GM21529 (cell line): Measurements from ENCODE around the gene TSR3.

Experiments used
- ATAC-seq: cut with Tn5 transposase; IDR thresholded peaks from one replicate; pipeline ENCODE4 v1.9.1; 2021; ENCODE audit not compliant: unreplicated experiment

TSR3 gene

GRCh38 chr16:1351582-1352362, at the start of gene TSR3, which contains the start of gene GNPTG:
TSS of gene TSR3 (minus strand) at chr16:1351878. CDS start at chr16:1351804, 74 bp downstream.
TSS of gene GNPTG (plus strand) at chr16:1351931. CDS start at chr16:1351966, 35 bp downstream.
- ATAC-seq, result peak; percentile 74

- no peak for ATAC-seq
Measured at GRCh38 chr16:1401061-1401757, 49.5 kb upstream of the TSR3 start.

DNA sequence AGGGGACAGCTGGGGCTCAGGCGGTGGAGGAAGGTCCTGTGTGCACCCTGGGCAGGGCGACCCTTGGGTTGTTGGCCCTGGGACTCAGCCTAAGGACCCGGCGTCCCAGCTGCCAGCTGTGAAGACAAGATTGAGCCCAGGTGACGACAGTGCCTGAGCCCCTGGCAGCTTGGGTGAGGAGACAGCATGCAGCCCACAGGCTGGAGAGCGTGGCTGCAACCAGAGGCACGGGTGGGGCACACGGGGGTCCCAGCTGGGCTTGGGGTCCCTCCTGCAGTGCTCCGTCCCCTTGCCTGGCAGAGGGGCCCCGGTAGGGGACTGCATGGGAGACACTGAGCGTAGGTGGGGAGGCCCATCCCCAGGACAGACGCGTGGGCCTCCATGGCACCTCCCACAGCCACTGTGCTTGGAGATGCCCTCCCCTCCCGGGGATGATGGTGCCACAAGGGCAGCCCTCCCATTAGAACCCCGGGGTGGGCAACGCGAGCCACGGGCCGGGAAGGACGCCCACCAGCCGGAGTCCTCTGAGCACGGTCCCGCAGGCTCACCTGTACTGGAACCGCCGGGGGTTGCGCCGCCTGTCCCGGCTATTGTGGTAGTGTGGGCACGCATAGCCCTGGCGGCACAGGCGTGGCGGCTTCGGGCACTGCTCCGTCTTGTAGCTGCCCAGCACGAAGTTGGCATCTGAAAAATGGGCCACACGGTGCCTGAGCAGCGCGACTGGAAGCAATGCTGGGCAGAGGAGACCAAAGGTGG, 47.3 kb upstream of the TSR3 start:
- ATAC-seq, result no peak

DNA sequence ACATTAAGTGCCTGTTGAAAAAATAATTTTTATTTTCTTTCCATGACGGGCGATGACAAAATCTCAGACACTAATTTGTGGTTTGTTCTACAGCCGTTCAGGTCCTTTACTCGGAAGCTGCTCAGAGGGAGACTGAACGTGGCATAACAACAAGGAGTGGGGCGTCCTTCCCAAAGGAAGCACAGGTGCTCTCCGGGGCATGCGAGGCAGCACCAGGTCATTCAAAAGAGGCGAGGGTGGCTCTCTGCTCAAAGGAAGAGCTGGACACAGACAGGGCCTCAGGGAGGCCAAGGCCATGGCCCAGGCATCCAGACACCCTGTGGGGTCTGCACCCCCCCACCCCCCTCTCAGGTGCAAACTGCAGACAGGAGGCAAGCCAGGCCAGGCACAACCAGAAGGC, 46.7 kb upstream of the TSR3 start:
- ATAC-seq, result no peak

GRCh38 chr16:1397779-1398178, 46.1 kb upstream of the TSR3 start:
- no peak for ATAC-seq

DNA sequence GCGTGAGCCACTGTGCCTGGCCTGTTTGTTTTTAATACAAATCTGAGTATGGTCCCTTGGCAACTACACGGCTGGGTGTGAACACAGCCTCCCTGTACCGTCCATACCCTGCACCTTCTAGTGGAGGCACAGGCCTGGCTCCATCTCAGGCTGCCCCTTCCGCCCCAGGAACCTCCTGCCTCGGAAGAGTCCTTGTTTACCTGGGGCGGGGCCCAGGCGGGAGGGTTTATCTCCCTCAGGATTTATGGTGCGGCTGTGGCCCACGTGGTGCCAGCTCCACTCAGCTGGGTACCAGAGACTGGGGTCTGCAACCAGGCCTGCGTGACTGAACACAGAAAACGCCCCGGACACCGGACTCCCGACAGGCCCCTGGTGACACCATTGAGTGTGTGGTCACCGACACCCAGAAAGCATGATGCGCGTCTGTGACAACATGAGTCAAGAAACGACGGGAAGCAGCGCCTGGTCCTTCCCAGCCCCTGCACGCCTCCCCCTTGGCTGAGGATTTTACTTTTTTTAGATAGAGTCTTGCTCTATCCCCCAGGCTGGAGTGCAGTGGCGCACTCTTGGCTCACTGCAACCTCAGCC, 43.9 kb upstream of the TSR3 start:
- ATAC-seq, result no peak

- no peak for ATAC-seq
Measured at GRCh38 chr16:1394367-1394951, 42.8 kb upstream of the TSR3 start.

GRCh38 chr16:1393613-1394176, 42.0 kb upstream of the TSR3 start:
- ATAC-seq, result no peak

- ATAC-seq, result no peak
Measured at GRCh38 chr16:1392826-1393225, 41.1 kb upstream of the TSR3 start.

DNA sequence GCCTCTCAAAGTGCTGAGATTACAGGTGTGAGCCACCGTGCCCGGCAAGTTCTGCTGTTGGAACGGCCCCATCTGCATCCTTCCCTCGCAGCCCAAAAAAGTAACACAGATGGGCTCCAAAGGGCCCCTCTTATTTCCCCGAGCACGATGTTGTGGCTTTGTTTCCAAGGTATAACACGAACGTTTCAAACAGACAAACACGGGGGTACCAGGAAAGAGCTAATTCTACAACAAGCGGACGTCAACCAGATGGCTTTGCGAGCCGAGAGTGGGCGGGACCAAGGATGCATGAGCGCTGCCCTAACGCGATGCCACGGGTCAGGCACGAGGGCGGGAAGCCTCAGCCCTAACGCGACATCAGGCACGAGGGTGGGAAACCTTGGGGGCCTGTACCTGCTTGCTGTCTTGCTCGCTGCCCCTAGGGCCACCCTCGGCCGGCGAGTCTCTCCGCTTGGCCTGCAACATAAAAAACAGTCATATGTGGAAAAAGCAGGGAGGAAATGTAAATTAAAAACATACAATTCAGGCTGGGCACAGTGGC, 38.6 kb upstream of the TSR3 start:
- ATAC-seq, result no peak

DNA sequence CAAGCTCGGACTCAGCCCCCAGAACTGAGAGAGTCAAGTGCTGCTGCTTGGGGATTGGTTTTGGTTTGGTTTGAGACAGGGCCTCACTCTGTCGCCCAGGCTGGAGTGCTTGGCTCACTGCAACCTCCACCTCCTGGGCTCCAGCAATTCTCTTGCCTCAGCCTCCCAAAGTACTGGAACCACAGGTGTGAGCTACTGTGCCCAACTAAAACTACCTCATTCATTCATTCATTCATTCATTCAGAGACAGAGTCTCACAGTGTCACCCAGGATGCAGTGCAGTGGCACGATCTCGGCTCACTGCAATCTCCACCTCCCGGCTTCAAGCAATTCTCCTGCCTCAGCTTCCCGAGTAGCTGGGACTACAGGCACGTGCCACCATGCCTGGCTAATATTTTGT, 38.1 kb upstream of the TSR3 start:
- no peak for ATAC-seq

- no peak for ATAC-seq
Measured at GRCh38 chr16:1387331-1387730, 35.7 kb upstream of the TSR3 start.

GRCh38 chr16:1385232-1385631, 33.6 kb upstream of the TSR3 start:
- ATAC-seq, result no peak

DNA sequence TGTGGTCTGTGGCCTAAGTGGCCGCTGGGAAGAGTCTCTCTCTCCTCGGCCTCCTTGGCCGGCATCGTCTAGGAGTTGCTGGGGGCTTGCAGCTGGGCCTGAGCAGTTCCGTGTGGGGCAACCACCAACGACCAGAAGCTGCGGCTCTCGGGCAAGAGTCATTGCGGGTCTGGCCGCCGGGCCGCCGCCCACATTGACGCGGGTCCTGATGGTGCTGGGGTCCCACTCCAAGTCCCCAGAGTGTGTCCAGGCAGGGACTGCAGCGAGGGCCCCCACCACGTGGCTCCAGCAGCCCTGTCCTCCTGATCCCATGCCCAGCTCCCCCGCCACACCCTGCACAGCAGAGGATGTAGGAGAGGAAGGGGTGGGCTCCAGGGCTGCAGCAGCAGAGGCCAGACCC, 31.9 kb upstream of the TSR3 start:
- ATAC-seq, result no peak

DNA sequence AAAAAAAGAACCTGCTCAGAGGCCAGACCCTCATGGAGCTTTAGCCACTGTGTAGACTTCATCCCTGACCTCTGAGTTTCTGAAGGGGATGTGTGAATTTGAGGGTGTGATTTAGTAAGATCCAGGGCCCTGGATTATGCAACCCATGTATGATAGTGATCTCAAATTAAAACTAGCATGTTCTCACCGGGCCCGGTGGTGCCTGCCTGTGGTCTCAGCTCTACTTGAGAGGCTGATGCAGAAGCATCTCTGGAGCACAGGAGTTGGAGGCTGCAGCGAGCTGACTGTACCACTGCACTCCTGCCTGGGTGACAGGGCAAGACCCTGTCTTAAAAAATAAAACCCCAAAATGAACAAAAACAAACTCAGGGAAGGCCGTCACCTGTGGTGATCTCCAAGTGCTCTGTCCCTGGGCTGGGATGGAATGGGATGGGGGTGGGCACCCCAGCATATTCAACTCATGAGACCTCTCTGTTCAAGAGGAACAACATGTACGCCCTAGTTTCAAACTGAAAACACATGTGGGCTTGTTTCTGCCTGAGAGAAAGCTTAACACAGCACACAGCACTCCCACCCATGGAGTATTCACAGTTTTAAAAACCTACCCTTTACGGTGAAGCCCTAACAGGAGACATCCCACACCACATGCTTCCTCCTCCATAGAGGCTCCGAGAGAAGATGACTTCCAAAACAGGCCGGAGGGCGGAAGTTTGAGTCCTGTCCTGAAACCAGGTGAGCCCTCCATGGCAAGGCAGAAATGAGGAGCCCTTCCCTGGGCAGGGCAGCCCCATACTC, 30.1 kb upstream of the TSR3 start:
- ATAC-seq, result no peak

- no peak for ATAC-seq
Measured at GRCh38 chr16:1380195-1380594, 28.5 kb upstream of the TSR3 start.

DNA sequence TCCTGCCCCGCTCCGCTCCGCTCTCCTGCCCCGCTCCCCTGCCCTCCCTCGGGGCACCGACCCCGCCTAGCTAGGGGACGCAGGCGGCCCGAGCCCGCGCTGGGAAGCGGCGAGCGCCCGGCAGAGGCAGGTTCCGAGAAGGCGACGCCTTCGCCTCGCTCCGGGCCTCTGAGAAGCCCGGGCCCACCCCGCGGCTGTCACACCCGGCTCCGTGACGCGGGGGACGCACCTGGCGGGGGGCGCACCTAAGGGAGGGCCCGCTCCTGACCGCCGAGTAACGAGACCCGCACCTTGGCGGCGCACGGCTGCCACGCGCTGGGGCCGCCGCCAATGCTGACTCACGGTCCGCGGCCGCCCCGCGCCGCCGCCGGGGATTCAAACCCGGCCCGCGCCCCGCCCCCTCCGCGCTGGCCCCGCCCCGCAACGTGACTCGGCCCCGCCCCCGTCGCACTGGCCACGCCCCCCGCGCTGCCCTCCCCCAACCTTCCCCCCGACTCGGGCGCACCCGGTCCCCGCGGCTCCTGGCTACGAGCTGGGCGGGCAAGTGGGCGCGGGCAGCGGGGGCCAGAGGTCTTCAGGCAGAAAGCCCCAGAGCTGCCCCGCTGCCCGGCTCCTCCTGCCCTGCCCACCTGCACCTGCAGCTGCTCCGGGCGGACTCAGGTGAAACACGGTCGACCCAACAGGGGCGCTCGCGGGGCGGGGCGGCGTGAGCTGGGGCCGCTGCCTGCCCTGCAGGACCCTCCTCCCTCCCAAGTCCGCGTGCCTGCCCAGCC, 27.8 kb upstream of the TSR3 start:
- ATAC-seq, result peak; percentile 51

DNA sequence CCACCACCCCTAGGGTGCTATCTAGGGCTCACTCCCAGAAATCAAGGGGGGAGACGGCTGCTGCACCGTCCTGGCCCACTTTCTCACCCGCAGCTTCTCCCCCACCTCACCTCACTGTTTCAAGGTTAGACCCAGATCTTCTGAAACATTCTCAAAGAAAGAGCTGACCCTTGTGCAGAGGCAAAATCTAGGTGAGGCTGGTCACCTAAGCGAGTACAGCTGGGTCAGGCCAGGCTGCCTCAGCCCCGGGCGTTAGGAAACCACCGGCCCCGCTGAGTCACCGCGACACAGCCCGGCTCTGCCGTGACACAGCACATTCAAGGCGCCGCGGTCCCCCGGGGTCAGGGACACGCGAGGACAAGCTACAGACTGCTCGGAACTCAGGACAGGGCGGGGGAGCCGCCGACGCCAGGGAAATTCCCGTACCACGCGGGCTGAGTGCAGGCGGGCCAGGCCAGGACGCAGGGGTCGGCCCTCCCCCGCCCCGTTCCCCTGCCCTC, 27.2 kb upstream of the TSR3 start:
- ATAC-seq, result peak; percentile 39
